Measurements from ENCODE around the gene CMTR1.
A peak's percentile ranks its signal among the peaks of the same experiment; 100 is the strongest.
"Not testable (repeated sequence)": the region's sequence is repeated elsewhere in the genome, so short reads cannot be mapped to it uniquely, and the experiment has no call there.

The CMTR1 gene

DNA sequence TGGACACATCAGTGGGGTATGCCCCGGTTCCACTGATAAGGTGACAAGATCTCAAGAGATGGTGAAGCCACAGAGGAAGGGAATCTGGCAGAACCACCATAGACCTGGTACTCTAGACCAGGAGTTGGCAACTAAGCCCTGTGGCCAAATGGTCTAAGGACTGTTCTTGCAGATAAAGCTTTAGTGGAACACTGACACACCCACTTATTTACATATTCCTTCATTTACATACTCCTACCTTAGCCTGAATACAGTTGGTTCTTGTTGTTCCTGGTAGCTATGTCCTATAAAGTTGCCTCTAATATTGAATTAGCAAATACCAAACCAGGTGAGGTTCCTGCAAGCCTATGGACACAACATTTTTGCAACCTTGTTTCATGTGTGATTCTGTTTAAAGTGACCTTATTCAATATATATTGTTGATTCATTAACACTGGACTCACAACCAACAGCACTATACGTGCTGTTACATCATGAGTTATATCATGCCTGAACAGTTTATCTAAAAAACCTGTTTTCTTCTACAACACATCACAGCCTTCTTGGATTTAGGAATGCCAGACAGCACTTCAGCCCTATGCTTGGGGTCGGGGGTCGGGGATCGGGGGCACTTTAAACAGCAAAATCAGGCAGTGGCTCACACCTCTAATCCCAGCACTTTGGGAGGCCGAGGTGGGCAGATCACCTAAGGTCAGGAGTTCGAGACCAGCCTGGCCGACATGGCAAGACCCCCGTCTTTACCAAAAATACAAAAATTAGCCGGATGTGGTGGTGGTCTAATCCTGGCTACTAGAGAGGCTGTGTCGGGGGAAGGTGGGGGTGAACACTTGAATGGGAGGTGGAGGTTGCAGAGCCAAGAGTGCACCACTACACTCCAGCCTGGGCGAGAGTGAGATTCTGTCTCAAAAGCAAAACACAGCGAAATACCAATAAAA lies 64.2 kb downstream of the CMTR1 start:
- no peaks in the 10 kb centered on the region for H3K27me3 Mint-ChIP-seq
- no peak overlapping the region for H3K27ac Mint-ChIP-seq
- no peak for DNase-seq
- H3K4me3 Mint-ChIP-seq, result no peak overlapping the region
- no peaks in the 10 kb centered on the region for H3K9me3 Mint-ChIP-seq
- H3K36me3 Mint-ChIP-seq, result peaks cover 4% of the 10 kb centered on the region
- CTCF ChIA-PET, result interaction anchor here (3.0 kb wide), 1 partner anchor 68 kb away, joined by 10 read pairs; no protein-coding TSS in a partner anchor
- peaks cover 56% of the 10 kb centered on the region for H3K4me1 Mint-ChIP-seq

DNA sequence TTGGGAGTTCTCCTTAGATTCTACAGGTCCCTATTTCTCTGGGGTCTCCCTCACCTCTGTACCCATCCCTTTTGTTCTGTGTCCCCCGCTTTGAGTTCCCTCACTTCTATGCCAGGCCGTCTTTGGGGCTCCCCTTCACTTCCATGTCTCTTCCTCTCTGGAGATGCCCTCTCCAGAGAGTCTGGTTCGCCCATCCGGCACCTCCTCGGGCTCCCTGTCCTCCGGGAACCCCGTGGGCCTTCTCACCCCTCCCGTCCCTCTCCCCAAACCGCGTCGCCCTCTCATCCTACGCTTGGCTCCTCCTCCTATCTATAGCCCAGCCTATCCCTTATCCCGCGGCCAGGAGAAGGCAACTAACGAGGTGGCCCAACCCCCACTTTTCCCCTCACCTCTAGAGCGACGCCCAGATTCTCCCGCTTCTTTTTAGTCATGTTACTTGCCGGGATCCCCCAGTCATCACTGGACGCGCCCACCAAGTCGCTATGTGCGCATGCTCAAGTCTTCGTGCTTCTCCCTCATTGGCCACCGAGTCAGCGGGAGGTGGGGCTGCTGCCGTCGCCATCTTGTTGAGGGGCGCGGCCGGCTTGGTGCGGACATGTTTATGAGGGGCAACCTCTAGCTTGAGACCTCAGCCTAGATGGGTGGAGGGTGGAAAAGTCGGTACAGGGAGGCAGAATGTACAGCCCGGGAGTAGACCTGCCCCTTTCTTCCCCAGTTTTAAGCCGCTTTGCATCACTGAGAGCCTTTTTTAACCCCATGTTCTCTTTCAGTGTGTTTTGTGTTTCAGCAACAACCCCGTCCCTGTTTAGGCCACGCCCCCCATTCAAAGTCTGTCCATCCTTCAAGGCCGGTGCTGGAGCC lies 66.6 kb downstream of the CMTR1 start, which contains the start of gene CCDC167:
Gene CCDC167, minus strand, starts transcription at position 461 of the 861 bp plus-strand sequence. Its CDS starts 30 bp downstream, at position 431.
- CTCF ChIA-PET, result interaction anchor here (1.0 to 1.3 kb wide), 3 partner anchors 31 to 66 kb away, joined by 3 to 4 read pairs (median 3); no protein-coding TSS in a partner anchor
- no peaks in the 10 kb centered on the region for H3K9me3 Mint-ChIP-seq
- H3K36me3 Mint-ChIP-seq, result peaks cover 4% of the 10 kb centered on the region
- DNase-seq, result peak; percentile 98
- H3K4me1 Mint-ChIP-seq, result peaks cover 72% of the 10 kb centered on the region
- H3K27ac Mint-ChIP-seq, result peak within 1 kb of the TSS; percentile 93
- H3K4me3 Mint-ChIP-seq, result peak within 1 kb of the TSS; percentile 97
- H3K27me3 Mint-ChIP-seq, result no peaks in the 10 kb centered on the region

DNA sequence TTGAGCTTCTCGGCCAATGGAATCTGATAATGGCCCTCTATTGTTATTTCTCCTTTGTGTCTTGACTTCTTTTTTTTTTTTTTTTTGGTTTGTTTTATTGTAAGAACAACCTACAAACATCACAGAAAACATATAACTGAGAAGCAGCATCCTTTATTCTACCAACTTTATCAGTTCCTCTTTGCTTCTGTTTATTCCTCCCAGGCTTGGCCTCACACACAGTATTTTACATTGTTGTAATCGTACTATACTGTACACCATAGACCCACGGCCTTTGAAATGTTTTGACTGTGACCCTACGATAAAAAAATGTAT lies 67.2 kb downstream of the CMTR1 start:
- Mint-ChIP-seq H3K9me3 (no peaks in the 10 kb centered on the region), H3K36me3 (peaks cover 4% of the 10 kb centered on the region), H3K4me3 (peak overlapping the region; percentile 97), H3K4me1 (peaks cover 72% of the 10 kb centered on the region), H3K27ac (peak overlapping the region; percentile 93), H3K27me3 (no peaks in the 10 kb centered on the region)
- no peak for DNase-seq
- CTCF ChIA-PET, result interaction anchor here (1.0 to 6.4 kb wide), 4 partner anchors 17 to 66 kb away, joined by 3 to 34 read pairs (median 4); no protein-coding TSS in a partner anchor

DNA sequence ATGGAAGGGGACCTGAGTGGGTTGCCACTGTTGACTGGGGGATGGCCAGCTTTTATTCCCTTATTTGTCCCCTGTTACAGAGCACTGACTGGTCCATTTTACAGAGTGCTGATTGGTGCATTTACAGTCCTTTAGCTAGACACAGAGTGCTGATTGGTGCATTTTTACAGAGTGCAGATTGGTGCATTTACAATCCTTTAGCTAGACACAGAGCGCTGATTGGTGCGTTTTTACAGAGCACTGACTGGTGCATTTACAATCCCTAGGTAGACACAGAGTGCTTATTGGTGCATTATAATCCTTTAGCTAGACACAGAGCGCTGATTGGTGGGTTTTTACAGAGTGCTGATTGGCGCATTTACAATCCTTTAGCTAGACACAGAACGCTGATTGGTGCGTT lies 67.9 kb downstream of the CMTR1 start:
- CTCF ChIA-PET, result interaction anchor here (1.3 to 6.4 kb wide), 2 partner anchors 16 to 65 kb away, joined by 3 to 34 read pairs; no protein-coding TSS in a partner anchor
- not testable (repeated sequence) for H3K9me3 Mint-ChIP-seq, DNase-seq, H3K4me3 Mint-ChIP-seq, H3K27me3 Mint-ChIP-seq, H3K36me3 Mint-ChIP-seq
- H3K4me1 Mint-ChIP-seq, result peaks cover 72% of the 10 kb centered on the region
- peak overlapping the region; percentile 15 for H3K27ac Mint-ChIP-seq

DNA sequence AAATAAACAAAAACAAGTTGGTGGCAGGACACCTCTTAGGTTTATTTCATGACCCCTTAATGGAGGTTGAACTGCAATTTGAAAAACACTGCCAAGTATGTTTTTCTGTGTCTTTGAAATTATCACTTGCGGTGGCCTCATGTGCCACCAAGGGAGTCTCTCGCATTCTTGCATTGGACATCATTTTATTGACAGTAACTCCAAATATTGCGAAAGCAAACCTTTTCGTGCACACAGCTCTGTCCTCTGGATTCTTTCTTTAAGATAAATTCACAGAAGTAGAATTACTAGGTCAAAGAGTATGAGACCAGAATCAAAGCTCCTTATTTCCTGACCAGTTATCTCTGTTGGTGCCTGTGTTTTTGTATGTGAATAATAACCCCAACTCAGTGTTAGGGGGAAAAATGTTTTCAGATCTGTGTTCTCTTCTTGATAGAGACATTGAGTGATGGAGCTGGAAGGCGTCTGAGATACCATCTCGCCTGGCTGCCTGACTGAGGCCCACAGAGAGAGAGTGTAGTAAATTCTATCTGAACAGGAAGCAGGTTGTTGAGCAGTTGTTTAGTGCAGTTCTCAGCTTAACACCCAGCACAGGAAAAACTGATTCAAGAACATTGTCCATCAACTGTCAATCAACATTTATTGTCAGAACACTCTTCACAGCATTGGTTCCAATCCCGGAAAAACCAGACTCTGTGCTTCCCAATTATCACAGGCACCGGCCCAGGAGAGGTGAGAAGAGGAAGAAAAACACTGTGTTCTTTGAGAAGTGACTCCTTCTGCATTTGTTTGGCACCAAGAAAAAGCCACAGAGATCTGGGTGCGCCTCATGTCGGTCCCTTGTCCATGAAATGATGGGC lies 68.8 kb downstream of the CMTR1 start:
- Mint-ChIP-seq H3K4me3 (peak overlapping the region; percentile 21), H3K9me3 (no peaks in the 10 kb centered on the region), H3K36me3 (peaks cover 4% of the 10 kb centered on the region), H3K4me1 (peaks cover 70% of the 10 kb centered on the region), H3K27ac (peak overlapping the region; percentile 91), H3K27me3 (no peaks in the 10 kb centered on the region)
- CTCF ChIA-PET, result interaction anchor here (0.9 to 6.4 kb wide), 6 partner anchors 7 to 67 kb away, joined by 3 to 34 read pairs (median 4); no protein-coding TSS in a partner anchor
- DNase-seq, result peak; percentile 58

DNA sequence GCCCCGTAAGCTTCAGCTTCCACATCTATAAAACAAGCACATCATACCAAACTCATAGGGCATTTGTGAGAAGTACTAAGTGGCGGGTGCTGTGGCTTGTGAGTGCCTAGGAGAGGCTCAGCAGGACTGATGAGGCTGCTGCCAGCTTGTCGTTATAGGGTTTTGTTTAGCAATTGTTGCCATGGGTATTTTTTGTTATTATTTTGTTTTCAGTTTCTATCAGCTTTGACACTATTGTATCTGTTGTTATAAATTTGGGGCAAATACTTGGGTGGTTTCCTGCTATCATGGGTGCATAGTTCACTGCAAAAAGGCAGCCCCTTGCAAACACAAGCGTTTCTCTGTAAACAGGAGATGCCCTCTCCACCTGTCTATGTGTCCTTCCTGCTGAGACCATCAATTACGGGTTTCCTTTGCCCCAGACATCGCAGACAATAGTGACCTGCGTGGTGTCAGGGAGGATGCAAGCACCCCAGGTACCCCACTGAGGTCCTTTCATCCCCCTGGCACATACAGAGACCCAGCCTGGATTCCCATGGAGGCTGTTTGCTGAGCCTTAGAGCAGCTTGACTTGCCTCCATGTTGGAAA lies 69.8 kb downstream of the CMTR1 start:
- CTCF ChIA-PET, result interaction anchor here (0.9 to 6.4 kb wide), 6 partner anchors 8 to 66 kb away, joined by 3 to 34 read pairs (median 4); no protein-coding TSS in a partner anchor
- Mint-ChIP-seq H3K36me3 (peaks cover 4% of the 10 kb centered on the region), H3K27me3 (no peaks in the 10 kb centered on the region), H3K4me1 (peaks cover 64% of the 10 kb centered on the region), H3K9me3 (no peaks in the 10 kb centered on the region), H3K27ac (peak overlapping the region; percentile 91), H3K4me3 (no peak overlapping the region)
- DNase-seq, result peak; percentile 61

DNA sequence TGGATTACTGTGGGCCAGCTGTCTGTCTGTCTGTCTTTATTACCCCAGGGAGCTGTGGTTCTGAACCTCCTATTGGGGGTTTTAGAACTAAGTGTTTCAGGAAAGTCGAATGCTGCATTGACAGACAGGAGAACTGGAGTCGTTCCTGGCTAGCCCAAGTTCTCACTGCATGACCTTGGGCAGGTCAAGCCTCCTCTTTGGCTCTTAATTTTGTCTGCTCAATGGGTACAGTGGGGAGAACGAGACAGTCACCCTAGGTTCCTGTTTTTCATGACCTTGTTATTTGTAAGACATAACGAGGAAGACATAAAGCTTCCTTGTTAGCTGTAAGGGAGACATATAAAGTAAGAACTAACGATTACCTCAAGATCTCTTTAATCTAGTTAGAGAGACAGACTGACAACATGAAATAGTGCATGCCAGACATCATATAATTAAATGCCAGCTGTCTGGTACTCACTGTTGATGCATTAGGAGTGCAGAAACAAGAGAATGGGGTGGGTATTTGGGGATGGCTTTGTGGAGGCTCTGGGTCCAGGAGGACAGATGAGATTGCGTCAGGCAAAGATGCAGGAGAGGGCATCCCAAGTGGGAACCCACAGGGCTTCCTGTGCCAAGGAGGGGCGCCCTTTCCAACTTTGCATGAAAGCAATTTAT lies 70.4 kb downstream of the CMTR1 start:
- no peak overlapping the region for H3K4me3 Mint-ChIP-seq
- no peaks in the 10 kb centered on the region for H3K27me3 Mint-ChIP-seq
- H3K4me1 Mint-ChIP-seq, result peaks cover 66% of the 10 kb centered on the region
- no peak for DNase-seq
- H3K9me3 Mint-ChIP-seq, result no peaks in the 10 kb centered on the region
- H3K27ac Mint-ChIP-seq, result peak overlapping the region; percentile 91
- CTCF ChIA-PET, result interaction anchor here (1.5 to 6.4 kb wide), 3 partner anchors 14 to 64 kb away, joined by 6 to 34 read pairs (median 7); no protein-coding TSS in a partner anchor
- H3K36me3 Mint-ChIP-seq, result peaks cover 5% of the 10 kb centered on the region

DNA sequence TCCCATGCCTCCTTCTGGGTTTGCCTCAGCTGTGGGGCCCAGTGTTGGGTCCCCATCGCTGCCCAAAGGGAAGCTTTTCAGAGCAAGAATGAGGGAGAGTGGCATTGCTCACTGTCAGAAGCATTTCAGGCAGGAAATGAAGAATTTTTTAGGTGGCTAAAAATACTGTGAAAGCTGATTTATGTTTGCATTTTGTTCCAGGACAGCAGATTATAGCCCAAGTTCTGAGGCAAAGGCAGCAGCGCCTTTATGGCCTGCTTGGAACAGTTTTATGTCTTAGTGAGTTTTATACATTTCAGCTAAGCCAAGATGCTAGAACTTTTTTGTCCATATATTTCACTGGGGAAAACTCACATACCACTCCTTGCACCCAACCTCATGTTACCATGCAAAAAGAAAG lies 71.0 kb downstream of the CMTR1 start:
- H3K27ac Mint-ChIP-seq, result peak overlapping the region; percentile 91
- H3K4me3 Mint-ChIP-seq, result no peak overlapping the region
- peaks cover 67% of the 10 kb centered on the region for H3K4me1 Mint-ChIP-seq
- peaks cover 6% of the 10 kb centered on the region for H3K36me3 Mint-ChIP-seq
- H3K27me3 Mint-ChIP-seq, result no peaks in the 10 kb centered on the region
- CTCF ChIA-PET, result interaction anchor here (1.5 to 6.4 kb wide), 2 partner anchors 13 to 62 kb away, joined by 7 to 34 read pairs; no protein-coding TSS in a partner anchor
- DNase-seq, result no peak
- no peaks in the 10 kb centered on the region for H3K9me3 Mint-ChIP-seq

DNA sequence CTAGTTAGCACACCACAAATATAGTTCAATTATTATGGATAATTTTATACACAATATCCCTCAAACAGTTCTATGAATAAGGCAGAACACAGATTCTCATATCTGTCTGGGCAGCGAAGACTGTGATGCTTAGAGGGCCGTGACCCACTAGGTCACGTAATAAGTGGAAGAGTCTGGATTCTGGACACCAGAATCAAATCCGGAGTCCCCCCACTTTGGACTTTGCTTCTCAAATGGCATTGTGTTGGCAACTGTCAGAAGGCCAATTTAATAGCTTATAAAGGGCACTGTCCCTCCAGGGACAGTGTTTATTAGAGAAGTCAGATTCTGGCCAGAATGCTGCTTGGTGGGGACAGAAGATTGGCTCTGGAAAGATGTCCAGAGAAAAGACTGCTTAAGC lies 73.5 kb downstream of the CMTR1 start:
- peaks cover 4% of the 10 kb centered on the region for H3K27me3 Mint-ChIP-seq
- no peak overlapping the region for H3K4me3 Mint-ChIP-seq
- CTCF ChIA-PET, result interaction anchor here (6.4 kb wide), 1 partner anchor 11 kb away, joined by 34 read pairs; no protein-coding TSS in a partner anchor
- peaks cover 2% of the 10 kb centered on the region for H3K36me3 Mint-ChIP-seq
- no peak for DNase-seq
- H3K27ac Mint-ChIP-seq, result no peak overlapping the region
- no peaks in the 10 kb centered on the region for H3K9me3 Mint-ChIP-seq
- H3K4me1 Mint-ChIP-seq, result peaks cover 48% of the 10 kb centered on the region

DNA sequence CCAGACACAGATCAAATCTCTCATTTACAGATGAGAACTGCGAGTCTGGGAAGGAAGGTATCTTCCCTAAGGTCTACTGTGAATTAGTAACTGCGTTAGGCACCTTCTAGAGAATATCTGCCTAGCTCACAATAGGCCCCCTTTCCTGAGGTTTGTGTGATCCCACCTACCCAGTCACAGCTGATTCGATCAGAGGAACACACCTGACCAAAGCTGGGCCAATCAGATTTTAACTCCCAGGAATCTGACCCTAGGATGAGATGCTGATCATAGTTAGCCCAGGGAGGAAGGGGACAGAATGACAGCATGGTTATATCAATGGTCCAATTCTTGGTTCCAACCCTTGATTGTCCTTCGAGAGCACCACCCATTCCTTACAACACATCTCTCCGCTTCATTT lies 74.1 kb downstream of the CMTR1 start:
- Mint-ChIP-seq H3K27ac (peak overlapping the region; percentile 60), H3K4me3 (no peak overlapping the region), H3K9me3 (no peaks in the 10 kb centered on the region), H3K27me3 (peaks cover 7% of the 10 kb centered on the region), H3K4me1 (peaks cover 42% of the 10 kb centered on the region), H3K36me3 (peaks cover 2% of the 10 kb centered on the region)
- DNase-seq, result no peak
- CTCF ChIA-PET, result no interaction called here

DNA sequence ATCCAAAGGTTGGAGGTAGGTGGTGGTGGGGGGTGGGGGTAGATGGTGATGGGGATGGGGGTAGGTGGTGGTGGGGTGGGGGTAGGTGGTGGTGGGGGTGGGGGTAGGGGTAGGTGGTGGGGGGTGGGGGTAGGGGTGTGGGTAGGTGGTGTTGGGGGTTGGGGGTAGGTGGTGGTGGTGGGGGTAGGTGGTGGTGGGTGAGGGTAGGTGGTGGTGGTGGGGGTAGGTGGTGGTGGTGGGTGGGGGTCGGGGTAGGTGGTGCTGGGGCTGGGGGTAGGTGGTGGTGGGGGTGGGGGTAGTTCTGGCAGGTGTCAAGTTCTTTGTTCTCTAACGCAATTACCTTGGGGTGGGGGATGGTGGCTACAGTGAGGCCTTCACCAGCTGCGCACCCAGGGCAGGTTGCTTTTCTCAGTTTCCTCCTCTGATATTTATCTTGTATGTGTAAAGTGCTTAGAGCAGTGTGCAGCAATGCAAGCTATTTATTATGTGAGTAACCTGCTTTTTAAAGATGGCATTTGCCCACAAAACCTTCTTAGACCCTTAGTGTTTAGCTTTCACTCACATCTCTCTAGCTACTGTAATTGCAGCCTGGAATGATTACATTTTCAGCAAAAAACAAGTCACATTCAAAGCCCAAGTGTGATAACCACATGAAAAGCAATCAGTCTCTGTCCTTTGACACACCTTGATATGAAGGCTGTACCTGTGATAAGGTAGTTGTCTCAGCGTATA lies 74.8 kb downstream of the CMTR1 start:
- DNase-seq, result peak; percentile 60
- Mint-ChIP-seq H3K36me3 (peaks cover 2% of the 10 kb centered on the region), H3K4me1 (peaks cover 35% of the 10 kb centered on the region), H3K27ac (peak overlapping the region; percentile 71), H3K27me3 (peaks cover 14% of the 10 kb centered on the region), H3K9me3 (no peaks in the 10 kb centered on the region), H3K4me3 (no peak overlapping the region)
- CTCF ChIA-PET, result interaction anchor here (0.9 to 1.7 kb wide), 2 partner anchors 9 to 59 kb away, joined by 3 to 6 read pairs; no protein-coding TSS in a partner anchor

DNA sequence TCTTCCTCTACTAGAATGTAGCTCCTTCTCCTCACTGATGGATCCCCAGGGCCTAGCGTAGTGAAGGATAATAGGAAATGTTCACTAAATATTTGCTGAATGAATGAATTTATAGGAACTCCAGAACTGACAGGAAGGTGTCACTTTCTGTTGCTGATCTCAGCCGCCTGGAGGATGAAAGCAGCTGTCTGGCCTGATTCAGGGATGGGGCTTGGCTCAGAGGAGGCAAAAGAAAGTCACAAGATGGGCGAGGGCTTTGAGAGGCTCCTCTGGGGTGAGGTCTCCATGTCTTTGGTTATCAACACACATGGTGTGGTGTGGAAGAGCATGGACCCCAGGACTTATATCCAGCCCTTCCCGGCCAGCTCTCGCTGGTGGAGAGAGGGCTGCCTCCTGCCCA lies 78.2 kb downstream of the CMTR1 start:
- H3K9me3 Mint-ChIP-seq, result no peaks in the 10 kb centered on the region
- no peak overlapping the region for H3K27ac Mint-ChIP-seq
- CTCF ChIA-PET, result interaction anchor here (1.1 kb wide), 1 partner anchor 19 kb away, joined by 3 read pairs; no protein-coding TSS in a partner anchor
- peaks cover 48% of the 10 kb centered on the region for H3K4me1 Mint-ChIP-seq
- H3K4me3 Mint-ChIP-seq, result no peak overlapping the region
- no peak for DNase-seq
- peaks cover 2% of the 10 kb centered on the region for H3K36me3 Mint-ChIP-seq
- peaks cover 14% of the 10 kb centered on the region for H3K27me3 Mint-ChIP-seq

Measured in activated naive CD4-positive, alpha-beta T cell treated with anti-CD3 and anti-CD28 coated beads, Interleukin-2, amount 10 ng/mL, durations not matched to agents 7 days and 5 days (primary cell).